ENCODE data around the gene PRM1. TPM values are rescaled to one million over a fixed set of nuclear protein-coding genes. Genes with fewer than 3 reads are reported as not detected.

Gene PRM1
- total and polyA plus RNA-seq, 2 of the 13 experiments (the other 11 are each of a cell fraction or from before 2014, with no cell fraction given): not detected

- TF ChIP-seq SNAPC4 (CRISPR knock-in tag; IDR thresholded peaks at IDR 0.05) (no peak), ZNF225 (CRISPR knock-in tag; IDR thresholded peaks at IDR 0.05) (no peak), RARA (CRISPR knock-in tag; IDR thresholded peaks at IDR 0.05) (peak; percentile 70), ZNF446 (CRISPR knock-in tag; IDR thresholded peaks at IDR 0.05) (no peak), KLF6 (CRISPR knock-in tag; IDR thresholded peaks at IDR 0.05) (no peak), CBX1 (IDR thresholded peaks at IDR 0.05; ENCODE audit: low read depth) (no peak), ZMYM3 (CRISPR knock-in tag; IDR thresholded peaks at IDR 0.05) (peak; percentile 12; the same call in 1 of the 2 replicates), PPARG (CRISPR knock-in tag; conservative IDR thresholded peaks at IDR 0.05) (peak; percentile 77), ZNF605 (CRISPR knock-in tag; IDR thresholded peaks at IDR 0.05) (no peak), ZNF879 (CRISPR knock-in tag; IDR thresholded peaks at IDR 0.05) (no peak), ARID2 (CRISPR knock-in tag; IDR thresholded peaks at IDR 0.05; ENCODE audit: borderline replicate concordance) (no peak), PLSCR1 (CRISPR knock-in tag; IDR thresholded peaks at IDR 0.05; ENCODE audit: borderline replicate concordance) (no peak), ZBTB14 (CRISPR knock-in tag; IDR thresholded peaks at IDR 0.05) (no peak), TMF1 (CRISPR knock-in tag; IDR thresholded peaks at IDR 0.05; ENCODE audit: low read depth) (no peak), MAF1 (CRISPR knock-in tag; IDR thresholded peaks at IDR 0.05; ENCODE audit: borderline replicate concordance) (no peak), ZNF569 (CRISPR knock-in tag; IDR thresholded peaks at IDR 0.05; ENCODE audit: borderline replicate concordance) (0 out of 2 replicates have a peak, but pooled peaks have one; percentile 69), HMG20A (CRISPR knock-in tag; IDR thresholded peaks at IDR 0.05; ENCODE audit: borderline replicate concordance) (0 out of 2 replicates have a peak, but pooled peaks have one; percentile 13), ZNF713 (CRISPR knock-in tag; IDR thresholded peaks at IDR 0.05) (no peak), IKZF4 (CRISPR knock-in tag; IDR thresholded peaks at IDR 0.05; ENCODE audit: borderline replicate concordance, low read depth, not compliant biosample characterization) (no peak), ZFP36 (IDR thresholded peaks at IDR 0.05; ENCODE audit: borderline replicate concordance, low read depth, low read length, partially characterized antibody) (no peak), IRX3 (CRISPR knock-in tag; IDR thresholded peaks at IDR 0.05; ENCODE audit: borderline replicate concordance, low read depth) (no peak), ATRX (CRISPR knock-in tag; IDR thresholded peaks at IDR 0.05; ENCODE audit: borderline replicate concordance) (no peak), ZNF558 (CRISPR knock-in tag; IDR thresholded peaks at IDR 0.05; ENCODE audit: borderline replicate concordance) (no peak), ZNF724P (CRISPR knock-in tag; IDR thresholded peaks at IDR 0.05; ENCODE audit: borderline replicate concordance) (no peak)
Measured at GRCh38 chr16:11292076-11292748, 11.1 kb upstream of the PRM1 start (continued).
